LNCAP (cell line): ENCODE results near the gene TSPYL6.

Source experiments
- TF ChIP-seq, protein P1 (sequence below): fragments of 450-650 bp; IDR thresholded peaks from 2 replicates; pipeline ENCODE4 v1.5.1; 2017; ENCODE audit warnings: mild to moderate bottlenecking

Gene TSPYL6

DNA sequence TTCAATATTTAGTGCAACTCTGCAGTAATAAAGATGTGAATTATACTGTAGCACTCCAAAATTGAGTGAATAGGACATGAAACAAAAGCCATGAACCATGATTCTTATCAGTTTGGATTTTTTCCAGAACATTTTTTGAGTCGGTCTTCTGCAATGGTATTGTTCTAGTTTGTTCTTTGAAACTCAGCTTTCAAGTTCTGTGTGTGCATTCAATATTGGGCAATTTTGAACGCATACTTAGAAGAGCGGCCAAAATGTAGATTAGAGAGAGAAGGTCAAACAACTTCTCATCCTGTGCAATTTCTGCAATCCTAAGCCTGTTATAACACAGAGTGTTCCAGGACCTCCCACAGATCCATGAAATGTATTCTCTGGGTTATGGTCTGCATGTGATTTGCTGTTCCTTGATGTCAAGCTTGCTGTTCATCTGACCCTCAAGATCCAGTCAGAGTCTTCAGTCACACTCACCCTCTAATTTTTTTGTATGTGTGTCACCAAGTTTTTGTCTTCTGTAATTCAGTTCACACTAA, 48.3 kb downstream of the TSPYL6 start:
- TF ChIP-seq, protein P1, sequence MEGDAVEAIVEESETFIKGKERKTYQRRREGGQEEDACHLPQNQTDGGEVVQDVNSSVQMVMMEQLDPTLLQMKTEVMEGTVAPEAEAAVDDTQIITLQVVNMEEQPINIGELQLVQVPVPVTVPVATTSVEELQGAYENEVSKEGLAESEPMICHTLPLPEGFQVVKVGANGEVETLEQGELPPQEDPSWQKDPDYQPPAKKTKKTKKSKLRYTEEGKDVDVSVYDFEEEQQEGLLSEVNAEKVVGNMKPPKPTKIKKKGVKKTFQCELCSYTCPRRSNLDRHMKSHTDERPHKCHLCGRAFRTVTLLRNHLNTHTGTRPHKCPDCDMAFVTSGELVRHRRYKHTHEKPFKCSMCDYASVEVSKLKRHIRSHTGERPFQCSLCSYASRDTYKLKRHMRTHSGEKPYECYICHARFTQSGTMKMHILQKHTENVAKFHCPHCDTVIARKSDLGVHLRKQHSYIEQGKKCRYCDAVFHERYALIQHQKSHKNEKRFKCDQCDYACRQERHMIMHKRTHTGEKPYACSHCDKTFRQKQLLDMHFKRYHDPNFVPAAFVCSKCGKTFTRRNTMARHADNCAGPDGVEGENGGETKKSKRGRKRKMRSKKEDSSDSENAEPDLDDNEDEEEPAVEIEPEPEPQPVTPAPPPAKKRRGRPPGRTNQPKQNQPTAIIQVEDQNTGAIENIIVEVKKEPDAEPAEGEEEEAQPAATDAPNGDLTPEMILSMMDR, result no peak

DNA sequence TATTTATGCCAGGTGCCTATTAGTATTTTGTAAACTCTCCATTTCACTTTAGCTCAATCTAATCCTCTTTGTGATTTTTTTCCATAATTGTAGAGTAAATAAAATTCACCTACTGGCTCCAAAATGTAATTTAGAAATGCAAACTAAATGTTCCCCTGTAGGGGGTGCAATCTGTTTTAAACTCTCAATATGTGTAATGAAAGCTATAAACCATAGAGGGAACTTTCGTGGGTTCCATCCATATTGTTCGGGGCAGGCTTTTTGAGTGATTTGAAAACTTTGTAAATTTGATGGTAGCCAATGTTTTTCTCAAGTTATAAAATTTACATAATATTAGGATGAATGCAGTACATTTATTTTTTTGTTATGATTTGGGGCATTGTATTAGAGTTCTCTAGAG, 49.4 kb downstream of the TSPYL6 start:
- TF ChIP-seq, protein P1, result peak; percentile 39; the same call in 1 of the 2 replicates

DNA sequence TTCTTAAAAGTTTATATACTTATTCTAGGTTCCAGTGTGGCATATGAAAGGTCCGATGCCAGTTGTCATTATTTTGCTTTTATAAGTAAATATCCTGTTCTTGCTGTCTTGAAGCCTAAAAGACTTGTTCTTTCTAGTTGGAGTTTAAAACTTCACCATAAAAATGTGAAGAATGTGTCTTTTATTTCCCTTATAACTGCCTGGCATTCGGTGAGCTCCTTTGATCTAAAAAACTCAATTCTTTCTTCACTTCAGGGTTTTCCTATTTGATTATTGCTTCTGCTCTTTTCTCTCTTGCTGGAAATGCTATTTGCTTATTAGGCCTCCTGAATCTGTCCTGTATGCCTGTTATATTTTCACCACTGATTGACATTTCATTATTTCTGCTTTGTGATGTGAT, 51.6 kb downstream of the TSPYL6 start:
- TF ChIP-seq, protein P1, result no peak
